Smooth muscle cell (in vitro differentiated cells): Measurements from ENCODE around the gene ACOT7. TPM values are rescaled to one million over a fixed set of nuclear protein-coding genes. Genes with fewer than 3 reads are reported as not detected.

Experiments used
- DNase-seq: peaks from one replicate; lab custom pipeline; 2025; ENCODE audit not compliant: unreplicated experiment; lab: John Stamatoyannopoulos, UW
- H2AFZ ChIP-seq: fragments of 200-600 bp; sonication (generic); 2 replicates; pipeline ENCODE4 v1.6.0; 2016; ENCODE audit warnings: antibody characterized with exemption, low read depth, mild to moderate bottlenecking
- H3F3A ChIP-seq: fragments of 200-600 bp; sonication (generic); 2 replicates; pipeline ENCODE4 v1.6.0; 2017; ENCODE audit warnings: antibody characterized with exemption, low read depth
- H3K27ac ChIP-seq: fragments of 200-600 bp; sonication (generic); 2 replicates; pipeline ENCODE4 v1.5.1; 2016; ENCODE audit warnings: low read depth, mild to moderate bottlenecking
- H3K27me3 ChIP-seq: fragments of 200-600 bp; sonication (generic); 2 replicates; pipeline ENCODE4 v1.6.1; 2016; ENCODE audit warnings: low read depth, mild to moderate bottlenecking
- H3K36me3 ChIP-seq: fragments of 200-600 bp; sonication (generic); 2 replicates; pipeline ENCODE4 v1.5.1; 2016; ENCODE audit warnings: low read depth
- H3K4me1 ChIP-seq: fragments of 200-600 bp; sonication (generic); 2 replicates; pipeline ENCODE4 v1.5.1; 2016; ENCODE audit warnings: low read depth
- H3K4me2 ChIP-seq: fragments of 200-600 bp; sonication (generic); 2 replicates; pipeline ENCODE4 v1.6.0; 2016; ENCODE audit warnings: mild to moderate bottlenecking
- H3K4me3 ChIP-seq: fragments of 200-600 bp; sonication (generic); 2 replicates; pipeline ENCODE4 v1.5.1; 2016; ENCODE audit warnings: mild to moderate bottlenecking
- H3K79me2 ChIP-seq: fragments of 200-600 bp; sonication (generic); 2 replicates; pipeline ENCODE4 v1.6.0; 2016; ENCODE audit warnings: low read depth, mild to moderate bottlenecking
- H3K9ac ChIP-seq: fragments of 200-600 bp; sonication (generic); 2 replicates; pipeline ENCODE4 v1.6.0; 2016; ENCODE audit warnings: low read depth
- H3K9me3 ChIP-seq: fragments of 200-600 bp; sonication (generic); replicated peaks from 2 replicates; pipeline ENCODE4 v1.5.1; 2016; ENCODE audit warnings: low read depth
- H4K20me1 ChIP-seq: fragments of 200-600 bp; sonication (generic); 2 replicates; pipeline ENCODE4 v1.6.0; 2016; ENCODE audit warnings: low read depth
- WGBS: methylation state at CpG from one replicate; pipeline ENCODE4 v1.1.7; 2016; ENCODE audit warnings: low lambda C conversion rate; 5-methylcytosine and 5-hydroxymethylcytosine counted together
- polyA plus RNA-seq: library from polyadenylated mRNA; unstranded; fragments of >200 nt; fragmentation: Nextera tagmentation; extraction: Ambion mirVana; gene quantifications from 2 replicates; pipeline ENCODE4 v1.2.1, GENCODE V29; 2016
- total RNA-seq: library from RNA; depleted of rRNA; stranded (reverse); fragments of >200 nt; gene quantifications from 2 replicates; pipeline ENCODE4 v1.2.3, GENCODE V29; 2014
- TF ChIP-seq, protein P1 (sequence below): fragments of 200-600 bp; sonication (generic); IDR thresholded peaks from 2 replicates; pipeline ENCODE4 v1.5.1; 2017; ENCODE audit warnings: borderline replicate concordance, mild to moderate bottlenecking, antibody characterized with exemption; ENCODE audit not compliant: insufficient read depth, poor library complexity, severe bottlenecking

ACOT7 gene
- total and polyA plus RNA-seq, 2 experiments from 2014 or later = 19.5 to 53.8 TPM

DNA sequence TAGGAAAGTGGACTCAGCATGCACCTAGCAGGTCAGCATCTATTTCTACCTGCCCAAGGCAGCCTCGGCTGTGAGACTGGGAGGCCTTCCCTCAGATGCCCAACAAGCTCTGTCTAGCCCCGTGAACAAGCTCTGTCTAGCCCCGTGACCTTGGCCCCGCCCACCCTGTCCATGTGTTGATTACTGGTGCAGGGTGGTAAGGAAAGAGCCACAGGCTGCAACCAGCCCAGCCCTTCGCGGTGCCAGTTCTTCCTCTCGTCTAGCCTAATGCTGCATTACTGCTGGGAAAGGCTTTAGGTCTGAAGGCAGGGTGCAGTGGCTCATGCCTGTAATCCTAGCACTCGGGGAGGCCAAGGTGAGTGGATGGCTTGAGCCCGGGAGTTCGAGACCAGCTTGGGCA lies 134.9 kb downstream of the ACOT7 start:
- Histone ChIP-seq H3K27ac (no peak overlapping the region), H3K79me2 (no peaks in the 10 kb centered on the region), H3K4me2 (no peak overlapping the region), H3K9ac (no peak overlapping the region), H3K9me3 (no peaks in the 10 kb centered on the region), H3K4me3 (no peak overlapping the region), H3K36me3 (no peaks in the 10 kb centered on the region), H4K20me1 (peaks cover 27% of the 10 kb centered on the region), H3K4me1 (no peaks in the 10 kb centered on the region), H2AFZ (no peak overlapping the region), H3F3A (no peaks in the 10 kb centered on the region), H3K27me3 (no peaks in the 10 kb centered on the region)
- TF ChIP-seq, protein P1, sequence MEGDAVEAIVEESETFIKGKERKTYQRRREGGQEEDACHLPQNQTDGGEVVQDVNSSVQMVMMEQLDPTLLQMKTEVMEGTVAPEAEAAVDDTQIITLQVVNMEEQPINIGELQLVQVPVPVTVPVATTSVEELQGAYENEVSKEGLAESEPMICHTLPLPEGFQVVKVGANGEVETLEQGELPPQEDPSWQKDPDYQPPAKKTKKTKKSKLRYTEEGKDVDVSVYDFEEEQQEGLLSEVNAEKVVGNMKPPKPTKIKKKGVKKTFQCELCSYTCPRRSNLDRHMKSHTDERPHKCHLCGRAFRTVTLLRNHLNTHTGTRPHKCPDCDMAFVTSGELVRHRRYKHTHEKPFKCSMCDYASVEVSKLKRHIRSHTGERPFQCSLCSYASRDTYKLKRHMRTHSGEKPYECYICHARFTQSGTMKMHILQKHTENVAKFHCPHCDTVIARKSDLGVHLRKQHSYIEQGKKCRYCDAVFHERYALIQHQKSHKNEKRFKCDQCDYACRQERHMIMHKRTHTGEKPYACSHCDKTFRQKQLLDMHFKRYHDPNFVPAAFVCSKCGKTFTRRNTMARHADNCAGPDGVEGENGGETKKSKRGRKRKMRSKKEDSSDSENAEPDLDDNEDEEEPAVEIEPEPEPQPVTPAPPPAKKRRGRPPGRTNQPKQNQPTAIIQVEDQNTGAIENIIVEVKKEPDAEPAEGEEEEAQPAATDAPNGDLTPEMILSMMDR = no peak
- 78% methylated on average over 10 of the region's 10 CpGs for WGBS
- no peak for DNase-seq

DNA sequence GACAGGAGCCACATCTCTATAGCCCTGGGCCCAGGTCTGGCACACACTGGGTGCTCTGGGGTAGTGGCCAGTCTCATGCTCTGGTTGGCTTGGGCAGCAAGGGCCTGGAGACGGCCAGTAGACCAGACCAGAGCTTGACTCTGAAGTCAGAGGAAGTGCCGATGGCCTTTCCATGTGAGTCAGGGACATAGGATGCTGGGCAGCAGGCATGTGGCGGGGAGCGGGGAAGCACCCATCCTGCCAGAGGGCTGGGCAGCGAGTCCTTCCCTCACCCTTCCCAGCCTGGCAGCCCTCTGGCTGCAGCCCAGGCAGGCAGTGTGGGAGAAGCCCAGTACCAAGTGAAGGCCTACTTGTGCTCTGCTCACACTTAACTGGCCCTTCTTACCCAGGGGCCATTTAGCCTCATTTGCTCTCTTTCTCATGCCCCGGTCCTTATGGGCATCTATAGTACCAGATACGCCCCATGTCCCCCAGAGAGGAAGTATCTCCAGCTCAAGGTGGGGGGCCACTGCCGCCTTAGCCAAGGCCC lies 136.0 kb downstream of the ACOT7 start:
- TF ChIP-seq, protein P1 = no peak
- 93% methylated on average over 7 of the region's 8 CpGs for WGBS
- no peak overlapping the region for H2AFZ ChIP-seq
- no peak overlapping the region for H3K4me2 ChIP-seq
- peaks cover 27% of the 10 kb centered on the region for H4K20me1 ChIP-seq
- no peaks in the 10 kb centered on the region for H3F3A ChIP-seq
- no peaks in the 10 kb centered on the region for H3K4me1 ChIP-seq
- H3K9ac ChIP-seq = no peak overlapping the region
- no peak overlapping the region for H3K4me3 ChIP-seq
- no peaks in the 10 kb centered on the region for H3K36me3 ChIP-seq
- H3K79me2 ChIP-seq = no peaks in the 10 kb centered on the region
- H3K9me3 ChIP-seq = no peaks in the 10 kb centered on the region
- no peak for DNase-seq
- H3K27ac ChIP-seq = no peak overlapping the region
- H3K27me3 ChIP-seq = no peaks in the 10 kb centered on the region

DNA sequence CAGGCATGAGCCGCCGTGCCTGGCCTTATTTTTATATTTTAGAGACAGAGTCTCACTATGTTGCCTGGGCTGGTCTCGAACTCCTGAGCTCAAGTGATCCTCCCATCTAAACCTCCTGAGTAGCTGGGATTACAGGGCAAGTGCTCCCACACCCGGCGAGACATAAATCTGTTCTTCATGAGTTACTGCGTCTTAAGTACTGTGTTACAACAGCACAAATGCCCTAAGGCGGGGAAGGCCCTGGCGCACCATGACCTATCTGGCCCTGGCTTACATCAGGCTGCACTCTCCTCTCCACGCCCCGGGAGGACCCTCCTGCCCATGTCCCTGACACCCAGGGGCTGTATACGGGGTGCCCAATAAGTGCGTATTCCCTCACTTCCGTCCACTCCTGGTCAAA lies 136.9 kb downstream of the ACOT7 start:
- Histone ChIP-seq H3K79me2 (no peaks in the 10 kb centered on the region), H3F3A (no peaks in the 10 kb centered on the region), H3K4me1 (no peaks in the 10 kb centered on the region), H3K9me3 (no peaks in the 10 kb centered on the region), H3K27me3 (peaks cover 4% of the 10 kb centered on the region), H3K9ac (no peak overlapping the region), H3K4me2 (no peak overlapping the region), H3K36me3 (no peaks in the 10 kb centered on the region), H4K20me1 (peaks cover 30% of the 10 kb centered on the region), H3K4me3 (no peak overlapping the region), H3K27ac (no peak overlapping the region), H2AFZ (no peak overlapping the region)
- TF ChIP-seq, protein P1 = no peak
- WGBS = 77% methylated on average over 13 of the region's 13 CpGs
- no peak for DNase-seq

DNA sequence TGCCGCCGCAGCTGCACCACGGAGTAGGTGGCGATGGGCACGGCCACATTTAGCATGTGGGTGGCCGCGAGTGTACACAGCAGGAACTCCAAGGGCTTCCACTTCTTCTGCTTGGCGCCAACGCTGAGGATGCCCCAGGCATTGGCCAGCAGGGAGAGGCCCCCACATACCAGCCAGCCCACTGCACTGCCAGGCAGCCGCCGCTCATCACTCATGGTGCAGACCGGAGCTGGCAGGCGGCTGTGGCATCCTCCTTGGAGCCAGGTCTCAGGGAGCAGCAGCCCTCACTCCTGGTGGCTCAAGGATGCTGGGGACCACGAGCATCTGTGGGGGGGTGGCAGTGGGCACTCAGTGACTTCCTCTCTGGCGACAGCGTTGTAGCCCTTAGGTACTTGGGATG lies 138.9 kb downstream of the ACOT7 start:
- TF ChIP-seq, protein P1 = no peak
- 93% methylated on average over 16 of the region's 16 CpGs for WGBS

More for the DNA sequence above, 138.9 kb downstream of the ACOT7 start:
- Histone ChIP-seq H3K36me3 (no peaks in the 10 kb centered on the region), H3F3A (no peaks in the 10 kb centered on the region), H3K27ac (no peak overlapping the region), H3K4me3 (no peak overlapping the region), H3K4me1 (no peaks in the 10 kb centered on the region), H3K79me2 (no peaks in the 10 kb centered on the region), H3K4me2 (no peak overlapping the region), H3K9ac (no peak overlapping the region), H3K9me3 (no peaks in the 10 kb centered on the region), H3K27me3 (peaks cover 23% of the 10 kb centered on the region), H4K20me1 (peaks cover 32% of the 10 kb centered on the region), H2AFZ (no peak overlapping the region)
- DNase-seq = no peak
